Endothelial cell (in vitro differentiated cells): ENCODE data around the gene TMX4. TPM values are rescaled to one million over a fixed set of nuclear protein-coding genes. Genes with fewer than 3 reads are reported as not detected.
A peak's percentile ranks its signal among the peaks of the same experiment; 100 is the strongest.

Experiments
- DNase-seq: peaks from one replicate; pipeline ENCODE4 v3.0.0; 2021; ENCODE audit warnings: low spot score
- H3K27ac Mint-ChIP-seq: one replicate; pipeline ENCODE4 v1.8.0; 2021; ENCODE audit warnings: mixed read lengths, inconsistent platforms; ENCODE audit not compliant: unreplicated experiment
- H3K27me3 Mint-ChIP-seq: one replicate; pipeline ENCODE4 v1.8.0; 2021; ENCODE audit warnings: mild to moderate bottlenecking, moderate library complexity, mixed read lengths, inconsistent platforms; ENCODE audit not compliant: unreplicated experiment
- H3K36me3 Mint-ChIP-seq: one replicate; pipeline ENCODE4 v1.8.0; 2021; ENCODE audit warnings: mild to moderate bottlenecking, low read depth, mixed read lengths, inconsistent platforms; ENCODE audit not compliant: unreplicated experiment
- H3K4me1 Mint-ChIP-seq: one replicate; pipeline ENCODE4 v1.8.0; 2021; ENCODE audit warnings: mild to moderate bottlenecking, mixed read lengths, inconsistent platforms; ENCODE audit not compliant: unreplicated experiment
- H3K4me3 Mint-ChIP-seq: one replicate; pipeline ENCODE4 v1.8.0; 2021; ENCODE audit warnings: mild to moderate bottlenecking, mixed read lengths, inconsistent platforms; ENCODE audit not compliant: unreplicated experiment
- H3K9me3 Mint-ChIP-seq: one replicate; pipeline ENCODE4 v1.8.0; 2021; ENCODE audit warnings: mixed read lengths, inconsistent platforms; ENCODE audit not compliant: unreplicated experiment
- CTCF ChIP-seq: fragments of 200-600 bp; sonication (generic); IDR thresholded peaks from one replicate; pipeline ENCODE4 v1.5.0; 2021; ENCODE audit warnings: antibody characterized with exemption; ENCODE audit not compliant: unreplicated experiment
- total RNA-seq: library from RNA; stranded (reverse); fragmentation: NEBNext Ultra II Directional; extraction: Animal tissue kit (Norgen Biotek cat#: 25700); gene quantifications from one replicate; pipeline ENCODE4 v1.2.1, GENCODE V29; 2021; ENCODE audit not compliant: unreplicated experiment

TMX4 gene
- total RNA-seq, 1 donor from 2014 or later, result 19.1 TPM

DNA sequence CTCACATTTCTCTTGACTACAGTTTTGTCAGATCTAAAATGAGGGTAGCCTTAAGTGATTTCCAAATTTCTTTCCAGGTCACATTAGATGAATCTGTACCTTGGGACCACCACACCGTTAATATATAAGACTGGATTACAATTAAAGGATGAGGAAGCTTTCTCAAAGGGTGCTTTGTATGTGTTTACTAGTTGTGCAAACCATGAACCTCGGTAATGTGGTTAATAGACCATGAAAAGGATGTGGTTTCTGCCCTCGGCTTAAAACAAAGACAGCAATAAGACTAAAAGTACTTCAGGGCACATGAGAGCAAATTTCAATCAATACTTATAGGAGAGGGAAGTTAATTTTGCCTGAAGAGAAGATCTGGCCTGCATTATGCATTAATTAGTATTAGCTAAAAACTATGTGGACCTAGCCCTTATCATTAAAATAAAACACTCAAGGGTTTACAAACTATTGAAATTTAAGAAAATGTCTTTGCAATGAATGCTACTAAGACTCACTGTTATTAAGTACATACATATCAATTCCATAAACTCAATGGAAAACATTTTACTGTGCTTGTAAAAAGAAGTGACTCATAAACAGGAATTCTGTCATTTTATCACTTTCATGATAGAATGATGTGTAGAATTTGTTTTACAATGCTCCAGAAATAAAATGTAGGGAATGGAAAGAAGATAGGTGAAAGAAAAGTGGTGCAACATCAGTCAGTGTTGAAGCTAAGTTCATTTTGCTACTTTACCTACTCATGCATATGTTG lies 936 bp upstream of the TMX4 start:
- TF ChIP-seq CTCF, result no peak
- Mint-ChIP-seq H3K4me3 (peak overlapping the region; percentile 92), H3K9me3 (no peaks in the 10 kb centered on the region), H3K27me3 (no peaks in the 10 kb centered on the region), H3K36me3 (no peaks in the 10 kb centered on the region), H3K27ac (no peak overlapping the region), H3K4me1 (peaks cover 5% of the 10 kb centered on the region)
- no peak for DNase-seq

DNA sequence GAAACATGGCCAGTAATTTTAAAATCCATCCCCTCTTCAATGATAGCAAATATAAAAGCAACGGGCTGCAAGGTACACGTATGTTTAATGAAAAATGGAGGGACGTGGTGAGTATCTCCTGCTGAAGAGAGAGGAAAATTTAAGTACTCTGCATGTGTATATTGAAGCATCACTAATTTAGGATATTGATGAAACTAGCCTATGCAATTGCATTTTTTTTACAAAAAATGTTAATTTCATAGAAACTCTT lies 362 bp upstream of the TMX4 start:
- TF ChIP-seq CTCF, result no peak
- H3K4me1 Mint-ChIP-seq, result peaks cover 5% of the 10 kb centered on the region
- no peaks in the 10 kb centered on the region for H3K27me3 Mint-ChIP-seq
- H3K9me3 Mint-ChIP-seq, result no peaks in the 10 kb centered on the region
- H3K36me3 Mint-ChIP-seq, result no peaks in the 10 kb centered on the region
- H3K27ac Mint-ChIP-seq, result no peak overlapping the region
- no peak for DNase-seq
- H3K4me3 Mint-ChIP-seq, result peak overlapping the region; percentile 92

GRCh38 chr20:8018958-8019245 lies 659 bp downstream of the TMX4 start:
- Mint-ChIP-seq H3K9me3 (no peaks in the 10 kb centered on the region), H3K27me3 (no peaks in the 10 kb centered on the region), H3K4me1 (peaks cover 5% of the 10 kb centered on the region), H3K27ac (no peak overlapping the region), H3K4me3 (peak overlapping the region; percentile 89), H3K36me3 (no peaks in the 10 kb centered on the region)
- peak; percentile 74 for DNase-seq
- no peak for TF ChIP-seq CTCF

DNA sequence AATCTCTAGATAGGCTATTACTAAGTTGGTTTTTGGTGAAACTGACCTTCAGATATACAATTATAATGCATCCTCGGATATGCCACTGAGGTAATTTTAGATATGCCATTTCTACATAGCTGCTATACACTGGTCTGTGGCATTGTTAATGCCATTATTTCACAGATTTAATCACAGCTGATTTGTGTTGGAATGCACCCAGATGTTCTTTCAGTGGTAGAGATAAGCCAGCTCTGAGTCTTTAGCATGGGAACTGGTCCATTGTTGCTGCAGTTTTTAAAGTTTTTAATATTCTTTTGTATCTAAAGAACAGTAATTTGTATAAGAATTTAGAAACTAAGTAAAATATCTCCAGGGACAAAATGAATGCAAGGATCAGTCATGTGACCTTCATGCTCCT lies 6.8 kb downstream of the TMX4 start:
- no peak for DNase-seq
- Mint-ChIP-seq H3K36me3 (no peaks in the 10 kb centered on the region), H3K4me1 (no peaks in the 10 kb centered on the region), H3K27me3 (no peaks in the 10 kb centered on the region), H3K4me3 (no peak overlapping the region), H3K27ac (no peak overlapping the region), H3K9me3 (no peaks in the 10 kb centered on the region)
- no peak for TF ChIP-seq CTCF

- H3K27ac Mint-ChIP-seq, result no peak overlapping the region
- no peak overlapping the region for H3K4me3 Mint-ChIP-seq
- H3K27me3 Mint-ChIP-seq, result no peaks in the 10 kb centered on the region
- no peak for DNase-seq
- no peaks in the 10 kb centered on the region for H3K4me1 Mint-ChIP-seq
- no peaks in the 10 kb centered on the region for H3K36me3 Mint-ChIP-seq
- H3K9me3 Mint-ChIP-seq, result no peaks in the 10 kb centered on the region
- TF ChIP-seq CTCF, result no peak
Observed at GRCh38 chr20:8008733-8009132, 10.8 kb downstream of the TMX4 start.
